ENCODE results near the gene NPC1.
"Not testable (repeated sequence)": the region's sequence is repeated elsewhere in the genome, so short reads cannot be mapped to it uniquely, and the experiment has no call there.

The NPC1 gene

DNA sequence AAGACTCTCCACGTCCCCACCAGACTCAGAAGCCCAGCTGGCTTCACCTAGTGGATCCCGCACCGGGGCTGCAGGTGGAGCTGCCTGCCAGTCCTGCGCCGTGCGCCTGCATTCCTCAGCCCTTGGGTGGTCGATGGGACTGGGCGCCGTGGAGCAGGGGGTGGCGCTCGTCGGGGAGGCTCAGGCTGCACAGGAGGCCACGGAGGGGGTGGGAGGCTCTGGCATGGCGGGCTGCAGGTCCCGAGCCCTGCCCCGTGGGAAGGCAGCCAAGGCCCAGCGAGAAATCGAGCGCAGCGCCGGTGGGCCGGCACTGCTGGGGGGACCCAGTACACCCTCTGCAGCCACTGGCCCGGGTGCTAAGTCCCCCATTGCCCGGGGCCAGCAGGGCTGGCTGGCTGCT is 8.8 kb downstream of the NPC1 start:
- DNase-seq (ENCODE audit: low read depth in 1 of 2, low spot score in 1 of 2): not testable (repeated sequence)

DNA sequence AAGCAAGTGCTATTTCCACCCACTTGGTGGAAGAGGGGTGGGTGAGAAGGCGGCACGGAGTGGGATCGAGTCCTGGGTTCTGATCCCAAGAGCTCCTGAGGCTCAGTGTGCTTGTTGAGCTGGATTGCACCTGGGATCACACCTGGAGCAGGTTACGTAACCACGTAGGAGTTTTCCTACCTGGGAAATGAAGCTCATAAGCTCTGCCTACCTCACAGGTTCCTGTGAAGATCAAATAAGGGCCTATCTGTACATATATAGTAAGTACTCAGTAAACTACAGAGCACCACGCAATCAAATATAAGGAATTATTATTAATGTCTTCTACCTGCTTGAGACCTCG is 11.0 kb downstream of the NPC1 start:
- no peak for DNase-seq (ENCODE audit: low read depth in 1 of 2, low spot score in 1 of 2)

DNA sequence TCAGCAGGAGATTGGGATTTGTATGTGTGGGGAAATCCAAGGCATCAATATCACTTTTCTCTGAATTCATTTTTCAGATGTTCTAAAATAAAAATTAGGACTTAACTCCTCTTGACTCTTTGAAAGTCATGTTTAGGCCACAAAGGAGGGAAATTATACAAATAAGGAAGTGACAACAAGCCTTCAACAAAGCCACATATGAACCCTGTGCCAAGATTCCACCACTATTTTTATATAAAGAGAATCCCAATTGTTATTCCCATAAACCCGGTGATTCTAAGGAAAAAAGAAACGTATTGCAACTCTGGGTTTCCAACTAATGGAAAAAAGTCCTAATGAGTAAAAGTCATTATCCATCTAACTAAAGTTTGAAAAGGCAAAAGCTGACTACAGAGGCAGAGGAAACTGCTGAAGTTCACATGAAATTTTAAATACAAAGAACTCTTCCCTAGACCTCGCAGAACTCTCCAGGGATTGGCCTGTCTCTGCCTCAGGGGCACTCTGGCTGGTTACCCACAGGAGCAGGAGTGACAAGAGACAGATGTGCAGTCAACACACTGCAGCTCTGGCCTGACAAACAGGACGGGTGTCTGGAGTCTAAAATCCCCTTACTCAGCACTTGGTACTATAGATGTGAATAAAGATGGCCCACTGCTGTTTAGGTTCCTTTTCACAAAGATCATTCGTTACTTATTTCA is 11.5 kb downstream of the NPC1 start:
- no peak for DNase-seq (ENCODE audit: low read depth in 1 of 2, low spot score in 1 of 2)

DNA sequence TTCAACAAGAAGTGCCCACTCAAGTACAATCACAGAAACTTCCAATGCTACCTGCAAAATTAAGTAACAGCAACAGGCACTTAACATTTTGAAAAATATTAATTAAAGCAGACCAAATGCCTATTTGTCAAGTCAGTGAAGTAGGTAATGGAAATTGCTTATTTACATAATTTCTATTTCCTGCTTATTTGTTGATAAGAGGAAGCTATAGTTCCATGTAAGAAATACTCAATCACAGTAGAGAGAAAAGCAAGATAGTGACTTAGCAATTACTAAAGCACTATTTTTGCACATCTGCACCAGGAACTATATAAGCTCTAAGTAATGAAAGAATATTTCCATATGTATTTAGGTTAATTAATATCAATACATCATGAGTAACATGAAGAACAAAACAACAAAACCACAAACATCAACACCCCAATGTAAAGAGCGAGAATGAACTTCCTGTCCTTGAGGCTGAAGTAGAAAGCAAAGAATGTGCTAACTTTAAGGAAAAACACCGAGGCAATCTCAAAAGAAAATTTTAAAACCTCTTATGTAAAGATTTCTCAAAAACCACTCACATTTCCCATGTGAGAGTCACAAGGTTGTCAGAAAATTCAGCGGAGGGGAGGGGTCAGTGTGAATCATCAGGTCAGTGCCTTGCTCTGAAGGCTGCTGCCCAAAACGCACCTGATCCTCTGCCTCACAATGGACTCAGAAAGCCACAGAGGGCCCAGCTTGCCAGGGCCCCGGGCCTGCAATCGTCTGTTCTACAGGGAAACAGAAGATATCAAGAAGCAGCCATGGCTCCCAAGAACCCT is 12.5 kb downstream of the NPC1 start:
- no peak for DNase-seq (ENCODE audit: low read depth in 1 of 2, low spot score in 1 of 2)

DNA sequence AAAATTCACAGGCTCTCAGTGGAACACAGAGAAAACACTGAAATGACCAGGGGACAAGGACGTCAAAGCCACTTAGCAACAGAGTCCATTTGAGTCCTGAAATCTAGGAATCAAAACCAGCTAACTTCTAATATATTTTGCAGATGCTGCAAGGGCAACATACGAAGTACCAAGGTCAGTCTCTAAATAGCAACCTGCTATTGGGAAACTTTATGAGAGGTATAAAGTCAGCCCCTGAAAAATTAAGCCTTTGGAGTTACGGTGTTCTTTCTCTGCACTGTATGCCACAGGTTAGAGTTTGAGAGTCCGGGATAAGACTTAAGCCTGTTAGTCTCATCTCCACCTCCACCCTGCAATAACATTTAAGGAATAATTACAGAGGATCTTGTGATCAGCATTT is 13.3 kb downstream of the NPC1 start:
- no peak for DNase-seq (ENCODE audit: low read depth in 1 of 2, low spot score in 1 of 2)

DNA sequence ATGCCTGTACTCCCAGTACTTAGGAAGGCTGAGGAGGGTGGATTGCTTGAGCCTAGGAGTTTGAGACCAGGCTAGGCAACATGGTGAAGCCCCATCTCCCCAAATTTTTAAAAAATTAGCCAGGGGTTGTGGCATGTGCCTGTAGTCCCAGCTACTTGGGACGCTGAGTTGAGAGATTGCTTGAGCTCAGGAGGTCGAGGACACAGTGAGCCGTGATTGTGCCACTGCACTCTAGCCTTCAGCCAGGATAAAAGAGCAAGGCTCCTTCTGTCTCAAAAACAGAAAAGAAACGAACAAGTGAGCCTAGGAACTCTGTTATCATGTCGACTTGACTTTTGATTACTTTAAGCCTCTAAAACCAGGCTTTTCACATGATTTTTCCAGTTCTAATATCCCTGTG is 13.7 kb downstream of the NPC1 start:
- DNase-seq (ENCODE audit: low read depth in 1 of 2, low spot score in 1 of 2): no peak

DNA sequence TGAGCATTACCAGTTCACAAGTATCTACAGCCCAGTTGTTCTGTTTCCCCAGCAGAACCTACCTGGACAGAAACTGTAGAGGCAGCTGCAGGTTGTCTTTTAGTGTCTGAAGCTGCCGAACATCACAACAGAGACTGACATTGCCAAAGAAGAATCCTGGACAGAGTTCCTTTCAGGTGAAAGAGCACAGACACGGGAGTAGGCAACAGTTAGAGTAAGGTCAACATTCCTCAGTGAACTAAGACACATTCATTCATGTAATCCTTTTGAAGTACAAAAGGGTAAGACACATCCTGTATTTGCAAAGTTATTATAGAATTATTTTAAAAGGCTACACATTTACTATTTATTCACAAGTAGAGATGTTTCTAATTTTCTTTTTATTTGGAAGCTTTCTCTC is 14.3 kb downstream of the NPC1 start:
- no peak for DNase-seq (ENCODE audit: low read depth in 1 of 2, low spot score in 1 of 2)

DNA sequence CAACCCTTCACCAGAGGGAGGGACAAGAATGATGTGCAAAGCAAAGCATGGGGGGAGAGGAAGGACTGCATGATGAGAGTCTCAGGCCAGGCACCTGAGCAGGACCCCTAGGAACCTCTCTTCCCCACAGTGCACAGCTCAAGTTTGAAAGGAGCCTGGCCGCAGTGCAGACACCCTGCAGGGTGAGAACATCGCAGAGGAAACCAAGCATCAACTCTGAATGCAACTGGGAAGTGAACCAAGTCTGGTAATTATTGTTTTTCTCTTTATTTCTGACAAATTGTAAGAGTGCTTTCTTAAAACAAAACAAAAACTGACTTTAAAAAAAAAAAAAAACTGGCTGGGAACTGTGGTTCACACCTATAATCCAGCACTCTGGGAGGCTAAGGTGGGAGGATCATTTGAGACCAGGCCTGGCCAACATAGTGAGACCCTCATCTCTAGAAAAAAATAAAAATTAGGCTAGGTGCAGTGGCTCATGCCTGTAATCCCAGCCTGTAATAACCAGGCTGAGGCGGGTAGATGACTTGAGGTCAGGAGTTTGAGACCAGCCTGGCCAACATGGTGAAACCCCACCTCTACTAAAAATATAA is 15.3 kb downstream of the NPC1 start:
- DNase-seq (ENCODE audit: low read depth in 1 of 2, low spot score in 1 of 2): no peak

DNA sequence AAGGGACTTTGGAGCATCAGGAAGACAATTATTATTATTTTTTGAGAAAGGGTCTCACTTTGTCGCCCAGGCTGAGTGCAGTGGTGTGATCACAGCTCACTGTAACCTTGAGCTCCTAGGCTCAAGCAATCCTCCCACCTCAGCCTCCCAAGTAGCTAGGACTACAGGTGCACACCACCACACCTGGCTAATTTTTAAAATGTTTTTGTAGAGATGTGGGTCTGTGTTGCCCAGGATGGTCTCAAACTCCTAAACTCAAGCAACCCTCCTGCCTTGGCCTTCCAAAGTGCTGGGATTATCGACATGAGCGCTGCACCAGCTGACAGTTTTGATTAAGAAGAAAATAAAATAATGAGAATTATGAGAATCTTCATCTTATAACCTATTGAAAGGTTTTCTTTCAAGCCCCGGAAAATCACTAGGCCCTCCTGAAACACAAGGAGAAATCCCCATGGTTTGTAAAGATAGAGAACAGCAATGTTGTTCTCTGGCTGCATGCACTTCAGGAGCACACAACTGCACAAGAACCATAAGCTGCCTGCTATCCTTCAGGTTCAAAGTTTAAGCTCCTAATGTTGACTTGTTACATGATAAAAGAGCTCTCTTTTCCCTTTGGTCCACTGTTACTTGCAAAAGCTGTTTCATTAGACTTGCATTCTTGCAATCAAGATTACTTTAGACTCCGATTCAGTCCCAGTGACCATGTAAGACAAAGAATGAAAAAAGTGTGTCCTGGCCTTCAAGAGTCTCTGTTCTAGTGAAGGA is 16.8 kb downstream of the NPC1 start:
- DNase-seq (ENCODE audit: low read depth in 1 of 2, low spot score in 1 of 2): no peak

DNA sequence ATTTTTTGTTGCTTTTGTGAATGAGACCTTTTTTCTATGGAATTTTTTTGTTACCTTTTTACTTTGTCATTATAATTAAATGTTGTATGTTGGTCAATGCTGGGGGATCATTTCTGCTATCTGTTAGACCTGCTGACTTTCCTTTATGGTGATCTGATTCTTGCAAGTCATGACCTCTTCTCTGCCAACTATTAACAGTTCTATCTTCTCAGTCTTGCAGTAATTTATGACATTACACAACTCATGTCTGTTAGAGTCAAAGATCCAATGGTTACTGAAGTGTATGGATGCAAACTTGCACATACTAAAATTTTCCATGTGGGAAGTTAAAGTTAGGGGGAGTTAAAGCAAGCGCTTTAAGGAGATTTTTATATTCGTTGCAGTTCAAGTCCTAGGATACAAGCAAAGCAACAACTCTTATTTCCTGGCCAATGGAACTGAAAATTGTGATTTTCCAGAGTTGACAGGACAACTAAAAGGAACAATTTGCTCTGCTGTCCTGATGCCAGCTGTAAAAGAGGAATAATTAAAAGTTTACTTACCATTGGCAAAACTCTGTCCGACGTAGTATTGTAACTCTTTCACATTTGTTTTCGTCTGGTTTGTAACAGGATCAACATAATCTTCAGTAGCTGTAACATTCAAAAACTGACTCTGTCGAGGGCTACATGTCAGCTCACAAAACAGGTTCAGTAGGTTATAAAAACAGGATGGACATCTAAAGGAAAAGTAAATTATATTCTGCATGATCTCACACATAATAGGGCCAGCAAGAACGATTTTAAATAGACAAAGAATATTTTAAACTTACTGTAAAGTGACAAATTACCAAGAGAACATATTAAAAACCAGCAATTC is 17.8 kb downstream of the NPC1 start:
- DNase-seq (ENCODE audit: low read depth in 1 of 2, low spot score in 1 of 2): no peak

DNA sequence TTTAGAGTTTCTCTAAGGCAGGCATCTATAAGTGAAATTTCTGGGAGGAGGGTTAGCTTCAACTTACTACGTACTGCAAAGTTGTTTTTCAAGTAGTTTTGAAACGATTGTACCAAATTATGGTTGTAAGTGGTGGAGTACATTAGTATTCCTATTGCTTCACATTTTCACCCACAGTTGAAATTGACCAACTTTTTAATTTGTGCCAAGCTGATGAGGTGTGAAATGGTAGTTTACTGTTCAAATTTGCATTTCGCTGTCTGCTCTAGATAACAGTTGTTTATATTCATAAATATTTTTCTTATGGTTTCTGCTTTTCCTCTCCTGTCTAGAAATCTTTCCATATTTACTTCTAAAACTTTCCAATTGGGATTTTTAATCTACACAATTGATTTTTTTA is 18.6 kb downstream of the NPC1 start:
- no peak for DNase-seq (ENCODE audit: low read depth in 1 of 2, low spot score in 1 of 2)

DNA sequence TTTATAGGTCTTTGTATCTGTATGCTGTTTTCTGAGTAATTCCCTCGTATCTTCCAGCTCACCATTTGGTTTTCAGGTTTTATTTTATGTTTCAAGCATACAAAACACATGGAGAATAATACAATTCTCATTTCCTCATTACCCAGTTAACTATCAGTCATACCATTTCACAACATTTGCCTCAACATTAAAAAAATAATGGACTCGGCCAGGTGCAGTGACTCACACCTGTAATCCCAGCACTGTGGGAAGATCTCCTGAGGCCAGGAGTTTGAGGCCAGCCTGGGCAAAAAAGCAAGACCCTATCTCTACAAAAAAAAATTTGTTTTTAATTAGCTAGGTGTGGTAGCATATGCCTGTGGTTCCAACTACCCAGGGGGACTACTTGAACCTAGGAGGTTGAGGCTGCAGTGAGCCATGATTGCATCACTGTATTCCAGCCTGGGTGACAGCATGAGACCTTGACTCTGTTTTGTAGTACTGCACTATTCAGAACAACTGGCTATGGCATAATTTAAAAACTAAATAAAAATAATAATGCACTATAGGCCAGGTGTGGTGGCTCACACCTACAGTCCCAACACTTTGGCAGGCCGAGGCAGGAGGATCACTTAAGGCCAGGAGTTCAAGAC is 20.3 kb downstream of the NPC1 start:
- DNase-seq (ENCODE audit: low read depth in 1 of 2, low spot score in 1 of 2): no peak

DNA sequence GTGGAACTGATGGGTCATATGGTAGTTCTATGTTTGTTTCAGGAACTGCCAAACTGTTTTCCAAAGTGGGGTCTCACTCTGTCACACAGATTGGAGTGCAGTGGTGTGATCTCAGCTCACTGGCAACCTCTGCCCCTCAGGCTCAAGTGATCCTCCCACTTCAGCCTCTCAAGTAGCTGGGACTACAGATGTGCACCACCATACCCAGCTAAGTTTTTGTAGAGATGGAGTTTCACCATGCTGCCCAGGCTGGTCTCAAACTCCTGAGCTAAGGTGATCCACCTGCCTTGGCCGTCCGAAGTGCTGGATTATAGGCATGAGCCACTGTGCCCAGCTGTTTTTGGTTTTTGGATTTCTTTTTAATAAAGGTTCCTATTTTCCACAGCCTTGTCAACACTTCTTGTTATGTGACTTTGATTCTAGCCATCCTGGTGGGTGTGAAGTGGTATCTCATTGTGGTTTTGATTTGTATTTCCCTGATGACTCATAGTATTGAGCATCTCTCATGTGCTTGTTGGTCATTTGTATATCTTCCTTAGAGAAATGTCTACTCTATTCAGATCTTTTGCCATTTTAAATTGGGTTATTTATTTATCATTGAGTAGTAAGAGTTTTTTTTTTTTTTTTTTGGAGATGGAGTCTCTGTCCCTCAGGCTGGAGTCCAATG is 22.8 kb downstream of the NPC1 start:
- DNase-seq (ENCODE audit: low read depth in 1 of 2, low spot score in 1 of 2): no peak

DNA sequence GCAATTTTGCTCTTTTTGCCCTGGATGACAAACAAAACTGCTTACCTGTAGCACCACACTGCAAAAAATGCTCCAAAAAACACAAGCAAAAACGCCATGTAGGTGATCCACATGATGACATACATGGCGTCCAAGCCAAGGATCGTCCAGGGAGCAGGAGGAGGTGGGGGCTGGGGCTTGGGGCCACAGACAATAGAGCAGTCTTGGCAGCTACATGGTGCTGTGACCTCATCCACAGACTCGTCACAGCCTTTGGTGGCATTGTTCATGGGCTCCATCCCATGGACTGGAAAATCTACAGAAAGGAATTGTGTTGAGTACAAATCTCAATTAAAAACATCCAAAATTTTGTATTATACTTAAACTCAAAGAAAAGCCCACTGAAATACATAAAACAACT is 26.1 kb downstream of the NPC1 start:
- no peak for DNase-seq (ENCODE audit: low read depth in 1 of 2, low spot score in 1 of 2)

DNA sequence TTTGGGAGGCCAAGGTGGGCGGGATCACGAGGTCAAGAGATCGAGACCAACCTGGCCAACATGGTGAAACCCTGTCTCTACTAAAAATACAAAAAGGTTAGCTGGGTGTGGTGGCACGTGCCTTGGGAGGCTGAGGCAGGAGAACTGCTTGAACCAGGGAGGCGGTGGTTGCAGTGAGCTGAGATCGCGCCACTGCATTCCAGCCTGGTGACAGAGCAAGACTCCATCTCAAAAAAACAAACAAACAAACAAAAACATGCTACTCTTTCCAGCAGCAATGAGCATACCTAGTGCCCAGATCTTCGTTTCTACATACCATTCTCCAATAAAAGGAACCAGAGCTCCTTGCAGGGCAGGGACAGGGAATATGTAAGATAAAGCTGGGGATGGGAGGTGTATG is 28.8 kb downstream of the NPC1 start:
- DNase-seq (ENCODE audit: low read depth in 1 of 2, low spot score in 1 of 2): not testable (repeated sequence)

DNA sequence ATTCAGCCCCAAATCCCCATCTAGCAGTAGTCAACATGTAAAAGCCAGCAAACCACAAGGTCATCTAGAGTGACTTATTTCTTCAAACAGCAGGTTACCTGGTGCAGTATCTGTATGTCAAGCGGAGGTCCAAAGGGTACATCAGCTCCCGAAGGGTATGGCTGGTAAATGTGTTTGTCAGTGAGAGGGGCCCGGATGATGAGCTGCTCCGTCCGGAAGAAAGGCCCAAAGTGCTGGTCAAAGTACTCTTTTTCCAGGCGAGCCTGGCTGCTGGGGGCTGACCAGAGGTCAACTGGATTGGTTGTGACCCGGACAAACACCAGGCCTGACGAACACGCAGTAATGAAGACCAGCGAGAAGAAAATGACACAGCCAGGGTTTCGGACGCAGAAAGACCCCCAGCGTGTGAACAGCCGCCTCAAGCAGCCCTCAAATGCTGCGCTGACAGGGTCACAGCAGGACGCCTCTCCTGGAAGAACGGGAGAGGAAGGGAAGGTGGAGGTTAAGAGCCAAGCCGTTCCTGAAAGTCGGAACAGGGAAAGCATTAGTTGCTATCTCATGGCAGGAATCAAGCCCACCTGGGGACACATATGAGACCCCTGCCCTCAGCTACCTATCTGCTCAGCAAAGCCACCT is 30.0 kb downstream of the NPC1 start:
- DNase-seq (ENCODE audit: low read depth in 1 of 2, low spot score in 1 of 2): no peak

DNA sequence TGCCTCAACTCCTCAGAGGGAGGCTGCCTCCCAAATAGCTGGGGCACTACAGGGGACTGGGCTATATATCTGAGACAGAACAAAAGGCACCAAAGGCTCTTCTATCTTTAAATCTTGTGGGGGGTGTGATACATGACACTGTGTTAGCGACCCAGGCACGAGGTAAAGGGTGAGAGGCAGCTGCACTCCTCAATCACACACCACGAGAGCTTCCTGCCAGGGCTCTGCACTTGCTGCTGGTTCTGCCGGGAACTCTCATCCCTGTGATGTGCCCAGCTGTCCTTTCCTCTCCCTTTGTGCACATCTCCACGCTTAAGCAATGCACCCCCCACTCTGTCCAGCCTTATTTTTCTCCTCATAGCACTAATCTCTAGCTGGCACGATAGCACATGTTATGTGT is 32.4 kb downstream of the NPC1 start:
- DNase-seq (ENCODE audit: low read depth in 1 of 2, low spot score in 1 of 2): no peak

DNA sequence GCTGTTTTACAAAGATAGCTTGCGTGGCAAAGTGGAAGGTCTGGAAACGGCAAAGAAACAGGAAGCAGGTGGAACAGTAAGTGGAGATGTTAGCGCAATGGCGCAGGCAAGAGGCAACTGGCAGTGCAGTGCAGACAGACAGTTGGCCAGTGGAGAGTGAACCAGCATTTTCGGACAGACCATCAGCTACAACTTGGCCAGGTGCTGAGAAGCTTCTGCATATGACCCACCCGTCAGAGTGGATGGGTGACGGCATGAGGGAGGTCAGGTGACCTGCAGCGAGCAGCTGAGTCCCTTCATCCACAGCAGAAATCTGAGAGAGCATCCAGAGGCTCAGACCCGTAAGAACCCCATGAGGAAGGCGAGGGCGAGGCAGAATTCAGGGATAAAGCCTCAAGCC is 33.8 kb downstream of the NPC1 start:
- no peak for DNase-seq (ENCODE audit: low read depth in 1 of 2, low spot score in 1 of 2)

DNA sequence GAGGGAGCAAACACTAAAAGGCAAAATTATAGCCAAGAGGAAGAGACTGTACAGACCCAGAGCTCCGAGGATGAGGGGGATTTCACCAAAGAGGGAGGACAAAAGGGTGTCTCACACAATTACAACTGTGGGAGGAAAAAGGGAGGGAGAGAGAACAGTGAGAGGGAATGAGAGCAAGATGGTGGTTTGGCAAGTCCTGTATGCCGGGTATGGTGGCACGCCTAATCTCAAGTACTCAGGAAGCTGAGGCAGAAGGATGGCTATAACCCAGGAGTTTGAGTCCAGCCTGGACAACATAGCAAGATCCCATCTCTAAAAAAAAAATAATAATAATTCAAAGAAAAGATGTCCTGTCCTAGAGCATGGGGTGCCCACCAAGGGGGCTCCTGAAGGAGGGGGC is 34.3 kb downstream of the NPC1 start:
- DNase-seq (ENCODE audit: low read depth in 1 of 2, low spot score in 1 of 2): no peak

Data from stimulated activated CD4-positive, alpha-beta T cell treated with anti-CD3 and anti-CD28 coated beads, Interleukin-15, amount 100 ng/mL, for 1 hour (primary cell).